SK-N-SH (cell line): ENCODE measurements around the gene LARP6. TPM values are rescaled to one million over a fixed set of nuclear protein-coding genes. Genes with fewer than 3 reads are reported as not detected.

ENCODE experiments used
- CTCF ChIA-PET: fragments of 300-600, 350-600 bp; formaldehyde crosslinking; extraction: SDS; loops from one replicate; lab custom pipeline; 2021; lab: Yijun Ruan, JAX
- POLR2A ChIA-PET: fragments of 350-600 bp; sonication (Branson Sonifier 250); formaldehyde crosslinking; extraction: SDS; loops from one replicate; lab custom pipeline; 2020; ENCODE audit warnings: antibody characterized with exemption, inconsistent platforms; lab: Yijun Ruan, JAX
- DNase-seq: peaks from one replicate; pipeline ENCODE4 v3.0.0; 2012
- H2AFZ ChIP-seq: fragments of 200-600 bp; sonication (generic); 2 replicates; pipeline ENCODE4 v1.8.1; 2016; ENCODE audit warnings: antibody characterized with exemption, mild to moderate bottlenecking, low read depth
- H3F3A ChIP-seq: fragments of 200-600 bp; sonication (generic); replicated peaks from 2 replicates; pipeline ENCODE3; 2016; ENCODE audit warnings: antibody characterized with exemption, mild to moderate bottlenecking; ENCODE audit not compliant: insufficient read depth
- H3K27ac ChIP-seq, 2 experiments: fragments of 200-500 bp in 1 of 2; fragments of 200-600 bp in 1 of 2; sonication (Bioruptor generic) in 1 of 2; sonication (generic), shearing (Covaris generic) in 1 of 2; 2 replicates each; pipeline versions ENCODE4 v1.5.1 to v1.6.1; 2014 to 2016; ENCODE audit warnings: low read depth in 2 of 2, inconsistent platforms in 1 of 2, low read length in 1 of 2, mild to moderate bottlenecking in 1 of 2, mixed read lengths in 1 of 2
- H3K27me3 ChIP-seq: fragments of 200-600 bp; sonication (generic), shearing (Covaris generic); 2 replicates; pipeline ENCODE4 v1.6.1; 2016; ENCODE audit warnings: mixed run types; ENCODE audit not compliant: insufficient read depth
- H3K36me3 ChIP-seq, 2 experiments: fragments of 200-500 bp in 1 of 2; fragments of 200-600 bp in 1 of 2; sonication (Bioruptor generic) in 1 of 2; sonication (generic) in 1 of 2; replicated peaks in 1 of 2; 2 replicates each; pipeline versions ENCODE3 to v1.5.1; 2014 to 2016; ENCODE audit warnings: low read length in 1 of 2, mild to moderate bottlenecking in 1 of 2; ENCODE audit not compliant: insufficient read depth in 2 of 2, control insufficient read depth in 1 of 2
- H3K4me1 ChIP-seq, 2 experiments: fragments of 200-500 bp in 1 of 2; fragments of 200-600 bp in 1 of 2; sonication (Bioruptor generic) in 1 of 2; sonication (generic), shearing (Covaris generic) in 1 of 2; 2 replicates each; pipeline versions ENCODE4 v1.5.1 to v1.6.1; 2014 to 2016; ENCODE audit warnings: low read depth in 1 of 2, low read length in 1 of 2, mixed run types in 1 of 2; ENCODE audit not compliant: insufficient read depth in 2 of 2, control insufficient read depth in 1 of 2
- H3K4me2 ChIP-seq: fragments of 200-600 bp; sonication (generic), shearing (Covaris generic); 2 replicates; pipeline ENCODE4 v1.6.1; 2017; ENCODE audit warnings: mixed run types
- H3K4me3 ChIP-seq, 2 experiments: fragments of 200-500 bp in 1 of 2; fragments of 200-600 bp in 1 of 2; sonication (Bioruptor generic) in 1 of 2; sonication (generic), shearing (Covaris generic) in 1 of 2; 2 replicates each; pipeline versions ENCODE4 v1.5.1 to v1.8.1; 2014 to 2016; ENCODE audit warnings: low read depth in 2 of 2, inconsistent platforms in 1 of 2, low read length in 1 of 2, mild to moderate bottlenecking in 1 of 2, mixed read lengths in 1 of 2, moderate library complexity in 1 of 2
- H3K79me2 ChIP-seq: fragments of 200-600 bp; sonication (generic); 2 replicates; pipeline ENCODE4 v1.8.1; 2017; ENCODE audit warnings: mild to moderate bottlenecking; ENCODE audit not compliant: insufficient read depth
- H3K9ac ChIP-seq: fragments of 200-600 bp; sonication (generic); 2 replicates; pipeline ENCODE4 v1.6.1; 2017; ENCODE audit warnings: mixed run types
- H3K9me2 ChIP-seq: fragments of 200-600 bp; sonication (generic); 2 replicates; pipeline ENCODE4 v1.6.1; 2017; ENCODE audit warnings: mixed run types
- H3K9me3 ChIP-seq: fragments of 200-600 bp; sonication (generic); 2 replicates; pipeline ENCODE4 v1.6.1; 2017; ENCODE audit warnings: mixed run types, mild to moderate bottlenecking, moderate library complexity
- H4K20me1 ChIP-seq: fragments of 200-600 bp; sonication (generic); 2 replicates; pipeline ENCODE4 v1.6.1; 2017; ENCODE audit warnings: mild to moderate bottlenecking, mixed run types; ENCODE audit not compliant: insufficient read depth
- CHD2 ChIP-seq: fragments of 150-350 bp; IDR thresholded peaks from 2 replicates; pipeline ENCODE4 v1.6.1; 2018; ENCODE audit warnings: low read length; ENCODE audit not compliant: partially characterized antibody
- ELF1 ChIP-seq: IDR thresholded peaks from 2 replicates; pipeline ENCODE4 v1.4.0; 2012
- FOXJ3 ChIP-seq: sonication (generic); formaldehyde crosslinking; IDR thresholded peaks from 2 replicates; pipeline ENCODE4 v1.5.1; 2020; ENCODE audit warnings: mild to moderate bottlenecking, missing genetic modification reagents
- GATA2 ChIP-seq: sonication (generic); formaldehyde crosslinking; IDR thresholded peaks from 2 replicates; pipeline ENCODE4 v1.5.0; 2020; ENCODE audit warnings: mild to moderate bottlenecking, missing genetic modification reagents
- MEF2A ChIP-seq: IDR thresholded peaks from 2 replicates; pipeline ENCODE4 v1.4.0; 2012; ENCODE audit warnings: low read depth, borderline replicate concordance
- MXI1 ChIP-seq: IDR thresholded peaks from 2 replicates; pipeline ENCODE4 v1.6.1; 2012; ENCODE audit warnings: mild to moderate bottlenecking, low read depth, low read length, improper control_type of control experiment
- POLR2AphosphoS5 ChIP-seq: IDR thresholded peaks from 2 replicates; pipeline ENCODE4 v1.6.1; 2012; ENCODE audit warnings: low read depth, low read length
- RAD21 ChIP-seq: IDR thresholded peaks from 2 replicates; pipeline ENCODE4 v1.6.1; 2012; ENCODE audit warnings: mild to moderate bottlenecking, low read length
- RFX5 ChIP-seq: IDR thresholded peaks from 2 replicates; pipeline ENCODE4 v1.6.1; 2012; ENCODE audit warnings: mild to moderate bottlenecking, improper control_type of control experiment, low read length
- SIN3A ChIP-seq: IDR thresholded peaks from 2 replicates; pipeline ENCODE4 v1.6.1; 2012; ENCODE audit warnings: low read depth, mild to moderate bottlenecking, low read length, moderate library complexity, borderline replicate concordance
- TAF1 ChIP-seq: IDR thresholded peaks from 2 replicates; pipeline ENCODE4 v1.6.1; 2012; ENCODE audit warnings: low read depth, mild to moderate bottlenecking, low read length, moderate library complexity, borderline replicate concordance
- TCF12 ChIP-seq: IDR thresholded peaks from 2 replicates; pipeline ENCODE4 v1.4.0; 2012
- TEAD4 ChIP-seq: IDR thresholded peaks from 2 replicates; pipeline ENCODE4 v1.4.0; 2012; ENCODE audit warnings: mild to moderate bottlenecking, borderline replicate concordance; ENCODE audit not compliant: insufficient read depth
- USF2 ChIP-seq: fragments of 150-350 bp; IDR thresholded peaks from 2 replicates; pipeline ENCODE4 v1.6.1; 2017; ENCODE audit warnings: antibody characterized with exemption, low read length, low read depth, borderline replicate concordance
- YY1 ChIP-seq: IDR thresholded peaks from 2 replicates; pipeline ENCODE4 v1.4.0; 2012; ENCODE audit warnings: low read depth, mild to moderate bottlenecking
- WGBS: methylation state at CpG from one replicate; pipeline ENCODE4 v1.1.6; 2017; ENCODE audit warnings: low lambda C conversion rate; 5-methylcytosine and 5-hydroxymethylcytosine counted together
- polyA plus RNA-seq, 3 experiments: library from polyadenylated mRNA; depleted of rRNA; stranded (reverse); fragments of >200 nt; gene quantifications; 2 replicates each; pipeline ENCODE4 v1.2.3, GENCODE V29; 2012
- TF ChIP-seq, protein P1 (sequence below): fragments of 150-350 bp; IDR thresholded peaks from 2 replicates; pipeline ENCODE4 v1.6.1; 2016; ENCODE audit warnings: mild to moderate bottlenecking, low read depth, low read length
- TF ChIP-seq, protein P2 (sequence below): IDR thresholded peaks from 2 replicates; pipeline ENCODE4 v1.4.0; 2012; ENCODE audit warnings: low read depth

The LARP6 gene
- polyA plus RNA-seq, 1 of the 3 experiments (the other 2 are of a cell fraction), result 236 TPM

- peak overlapping the region; percentile 23; the same call in 1 of the 2 replicates for H2AFZ ChIP-seq
Observed at GRCh38 chr15:70826634-70827033, 27.3 kb downstream of the LARP6 start.

DNA sequence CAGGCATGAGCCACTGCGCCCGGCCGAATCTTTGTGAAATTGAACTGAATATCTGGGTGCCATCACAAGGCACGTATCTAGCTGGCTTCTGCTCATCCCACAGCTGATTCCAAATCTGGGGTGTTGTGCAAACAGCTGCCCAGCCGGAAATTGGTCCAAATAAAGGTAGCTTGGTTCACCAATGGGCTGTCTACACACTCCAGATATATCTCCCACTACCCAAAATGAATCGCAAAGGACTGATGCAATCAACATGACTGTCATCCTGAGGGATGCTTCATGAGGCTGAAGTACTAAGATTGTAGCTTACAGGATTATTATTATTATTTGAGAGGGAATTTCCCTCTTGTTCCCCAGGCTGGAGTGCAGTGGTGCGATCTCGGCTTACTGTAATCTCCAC, 28.1 kb downstream of the LARP6 start:
- Histone ChIP-seq H3K79me2 (peaks cover under 1% of the 10 kb centered on the region; the same call in 1 of the 2 replicates), H3K9me2 (no peaks in the 10 kb centered on the region), H3K27me3 (no peaks in the 10 kb centered on the region), H4K20me1 (no peaks in the 10 kb centered on the region), H3F3A (peaks cover 41% of the 10 kb centered on the region), H3K27ac (peak overlapping the region in 1 of 2 experiments; percentile 56; a peak in 1 of 4 replicates), H3K4me1 (peaks cover 0 to 23% of the 10 kb centered on the region in 2 experiments; a peak in 2 of 4 replicates), H3K9ac (no peak overlapping the region), H3K36me3 (peaks cover 5 to 6% of the 10 kb centered on the region in 2 experiments), H3K4me2 (0 out of 2 replicates have a peak overlapping the region, but pooled peaks have one; percentile 21), H3K9me3 (no peaks in the 10 kb centered on the region), H3K4me3 (no peak overlapping the region), H2AFZ (no peak overlapping the region)
- CTCF ChIA-PET, result interaction anchor here (0.9 to 6.3 kb wide), 16 partner anchors 12 to 1351 kb away, joined by 3 to 79 read pairs (median 4); partner anchors contain the start of gene LARP6
- WGBS, result 89% methylated on average over 8 of the region's 8 CpGs
- TF ChIP-seq GATA2 (no peak), CHD2 (no peak), SIN3A (no peak), FOXJ3 (CRISPR knock-in tag) (no peak), TEAD4 (no peak), ELF1 (no peak), YY1 (no peak), MEF2A (no peak), RAD21 (no peak), MXI1 (no peak), TAF1 (no peak)
- TF ChIP-seq, protein P1, sequence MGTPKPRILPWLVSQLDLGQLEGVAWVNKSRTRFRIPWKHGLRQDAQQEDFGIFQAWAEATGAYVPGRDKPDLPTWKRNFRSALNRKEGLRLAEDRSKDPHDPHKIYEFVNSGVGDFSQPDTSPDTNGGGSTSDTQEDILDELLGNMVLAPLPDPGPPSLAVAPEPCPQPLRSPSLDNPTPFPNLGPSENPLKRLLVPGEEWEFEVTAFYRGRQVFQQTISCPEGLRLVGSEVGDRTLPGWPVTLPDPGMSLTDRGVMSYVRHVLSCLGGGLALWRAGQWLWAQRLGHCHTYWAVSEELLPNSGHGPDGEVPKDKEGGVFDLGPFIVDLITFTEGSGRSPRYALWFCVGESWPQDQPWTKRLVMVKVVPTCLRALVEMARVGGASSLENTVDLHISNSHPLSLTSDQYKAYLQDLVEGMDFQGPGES, result no peak
- POLR2A ChIA-PET, result no interaction called here
- no peak for DNase-seq

More at GRCh38 chr15:70826634-70827033, 27.3 kb downstream of the LARP6 start:
- no peaks in the 10 kb centered on the region for H4K20me1 ChIP-seq
- ChIA-PET CTCF (interaction anchor here (1.1 to 6.3 kb wide), 7 partner anchors 11 to 78 kb away, joined by 3 to 79 read pairs (median 6); no protein-coding TSS in a partner anchor), POLR2A (no interaction called here)
- H3K9me2 ChIP-seq, result no peaks in the 10 kb centered on the region
- no peaks in the 10 kb centered on the region for H3K9me3 ChIP-seq
- peak overlapping the region in 1 of 2 experiments; percentile 56; a peak in 2 of 4 replicates for H3K27ac ChIP-seq
- TF ChIP-seq RFX5, result no peak
- TF ChIP-seq SIN3A, result no peak
- TF ChIP-seq POLR2AphosphoS5, result peak; percentile 15; the same call in 1 of the 2 replicates
- TF ChIP-seq TCF12, result peak; percentile 60; the same call in 1 of the 2 replicates
- TF ChIP-seq, protein P2, sequence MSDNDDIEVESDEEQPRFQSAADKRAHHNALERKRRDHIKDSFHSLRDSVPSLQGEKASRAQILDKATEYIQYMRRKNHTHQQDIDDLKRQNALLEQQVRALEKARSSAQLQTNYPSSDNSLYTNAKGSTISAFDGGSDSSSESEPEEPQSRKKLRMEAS, result 0 out of 2 replicates have a peak, but pooled peaks have one; percentile 14
- no peak for TF ChIP-seq USF2
- WGBS, result 23% methylated on average over 3 of the region's 3 CpGs
- H3K4me2 ChIP-seq, result peak overlapping the region; percentile 21; the same call in 1 of the 2 replicates
- no peak overlapping the region for H3K4me3 ChIP-seq
- DNase-seq, result no peak
- H3K36me3 ChIP-seq, result peaks cover 11 to 14% of the 10 kb centered on the region in 2 experiments
- H3F3A ChIP-seq, result peaks cover 41% of the 10 kb centered on the region
- no peaks in the 10 kb centered on the region for H3K27me3 ChIP-seq
- peaks cover 9% of the 10 kb centered on the region; the same call in 1 of the 2 replicates for H3K79me2 ChIP-seq
- H3K4me1 ChIP-seq, result peaks cover 0 to 23% of the 10 kb centered on the region in 2 experiments; a peak in 2 of 4 replicates
- peak overlapping the region; percentile 12; the same call in 1 of the 2 replicates for H3K9ac ChIP-seq
